HG03520 (cell line): ENCODE measurements around the gene RABGAP1L.
"Not testable (repeated sequence)": the region's sequence is repeated elsewhere in the genome, so short reads cannot be mapped to it uniquely, and the experiment has no call there.

Experiments used
- ATAC-seq: cut with Tn5 transposase; IDR thresholded peaks from one replicate; pipeline ENCODE4 v1.9.1; 2021; ENCODE audit warnings: mild to moderate bottlenecking, moderate library complexity; ENCODE audit not compliant: unreplicated experiment

RABGAP1L gene

DNA sequence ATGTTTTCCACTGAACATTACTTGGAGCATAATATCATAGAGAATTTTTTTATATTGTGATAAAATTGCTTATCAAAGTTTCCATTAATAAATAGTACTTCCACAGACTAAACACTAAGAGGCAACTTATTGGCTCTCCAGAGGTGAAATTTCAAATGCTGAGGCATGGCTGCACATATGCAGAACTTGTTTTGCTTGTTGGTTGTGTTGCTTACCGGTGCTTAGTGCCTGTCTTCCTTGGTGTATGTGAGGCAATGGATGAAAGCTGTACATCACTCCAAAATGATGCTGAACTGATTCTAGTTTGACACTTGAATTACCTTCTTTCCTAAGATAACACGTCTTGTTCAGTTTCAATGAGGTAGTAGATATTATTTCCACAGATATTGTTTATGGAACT lies 258.6 kb downstream of the RABGAP1L start:
- ATAC-seq = no peak

GRCh38 chr1:174425121-174425520 lies 265.8 kb downstream of the RABGAP1L start:
- ATAC-seq = no peak

- no peak for ATAC-seq
These were observed 266.8 kb downstream of the RABGAP1L start for GRCh38 chr1:174426153-174426552.

DNA sequence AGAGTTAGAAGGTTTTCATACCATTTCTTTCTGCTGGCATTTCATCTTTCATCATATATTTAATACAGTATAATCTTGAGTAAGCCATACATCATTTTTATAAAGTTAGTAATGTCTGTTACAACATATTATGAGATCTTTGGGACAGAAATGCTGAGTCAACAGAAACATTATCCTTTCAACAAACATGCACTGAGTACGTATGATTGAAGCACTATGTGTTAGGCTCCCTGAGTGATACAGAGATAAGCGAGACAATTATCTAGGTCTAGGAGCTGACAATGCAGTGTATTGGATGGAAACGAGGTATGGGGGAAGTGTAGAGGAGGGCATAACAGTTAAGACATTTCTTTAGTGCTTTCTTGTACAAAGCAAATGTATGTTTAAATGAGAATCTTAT lies 268.7 kb downstream of the RABGAP1L start:
- ATAC-seq = no peak

- no peak for ATAC-seq
These were observed 269.4 kb downstream of the RABGAP1L start for GRCh38 chr1:174428739-174429138.

- no peak for ATAC-seq
These were observed 274.1 kb downstream of the RABGAP1L start for GRCh38 chr1:174433451-174433850.

DNA sequence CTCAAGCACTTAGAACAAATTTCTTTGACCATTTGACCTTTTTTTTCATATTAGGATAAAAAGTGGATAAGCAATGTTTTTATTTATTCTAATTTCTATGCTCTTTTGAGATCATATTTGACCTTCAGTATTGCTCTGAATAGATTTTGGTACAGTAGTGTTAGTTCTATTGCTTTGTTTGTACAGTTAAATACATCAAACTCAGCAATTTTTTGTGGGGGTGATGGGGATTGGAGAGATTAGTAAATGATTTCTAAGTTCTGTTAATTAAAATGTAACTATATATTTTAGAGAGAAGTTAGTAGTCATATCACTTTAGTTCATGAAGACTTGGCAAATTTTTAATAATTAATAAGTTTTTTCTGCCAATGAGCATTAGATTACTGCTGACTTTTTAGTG lies 286.0 kb downstream of the RABGAP1L start:
- no peak for ATAC-seq

- no peak for ATAC-seq
These were observed 286.5 kb downstream of the RABGAP1L start for GRCh38 chr1:174445817-174446216.

DNA sequence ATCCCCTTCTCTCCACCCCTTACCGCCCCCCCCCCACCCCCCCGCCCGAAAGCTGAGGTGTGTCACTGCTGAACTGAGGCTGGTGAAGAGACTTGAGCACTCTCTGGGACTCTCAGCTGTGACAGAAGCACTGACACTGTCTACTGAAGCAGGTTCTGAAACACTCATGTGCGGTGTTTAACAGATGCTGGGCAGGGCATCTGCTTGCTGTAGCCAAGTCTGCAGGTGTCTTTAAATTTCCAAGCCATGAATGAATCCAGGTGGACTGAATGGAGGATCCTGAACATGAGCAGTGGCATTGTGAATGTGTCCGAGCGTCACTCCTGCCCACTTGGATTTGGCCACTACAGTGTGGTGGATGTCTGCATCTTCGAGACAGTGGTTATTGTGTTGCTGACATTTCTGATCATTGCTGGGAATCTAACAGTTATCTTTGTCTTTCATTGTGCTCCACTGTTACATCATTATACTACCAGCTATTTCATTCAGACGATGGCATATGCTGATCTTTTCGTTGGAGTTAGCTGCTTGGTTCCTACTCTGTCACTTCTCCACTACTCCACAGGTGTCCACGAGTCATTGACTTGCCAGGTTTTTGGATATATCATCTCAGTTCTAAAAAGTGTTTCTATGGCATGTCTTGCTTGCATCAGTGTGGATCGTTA lies 288.7 kb downstream of the RABGAP1L start, which contains the start of gene GPR52:
TSS of gene GPR52 (plus strand) at position 99 of the 665 bp plus-strand sequence. CDS start at position 247, 148 bp downstream.
- ATAC-seq = no peak

DNA sequence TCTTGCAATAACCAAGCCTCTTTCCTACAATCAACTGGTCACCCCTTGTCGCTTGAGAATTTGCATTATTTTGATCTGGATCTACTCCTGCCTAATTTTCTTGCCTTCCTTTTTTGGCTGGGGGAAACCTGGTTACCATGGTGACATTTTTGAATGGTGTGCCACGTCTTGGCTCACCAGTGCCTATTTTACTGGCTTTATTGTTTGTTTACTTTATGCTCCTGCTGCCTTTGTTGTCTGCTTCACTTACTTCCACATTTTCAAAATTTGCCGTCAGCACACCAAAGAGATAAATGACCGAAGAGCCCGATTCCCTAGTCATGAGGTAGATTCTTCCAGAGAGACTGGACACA lies 289.2 kb downstream of the RABGAP1L start:
- ATAC-seq = no peak

- ATAC-seq = no peak
These were observed 289.7 kb downstream of the RABGAP1L start for GRCh38 chr1:174448974-174449373.

- ATAC-seq = no peak
These were observed 292.1 kb downstream of the RABGAP1L start for GRCh38 chr1:174451408-174451807.

DNA sequence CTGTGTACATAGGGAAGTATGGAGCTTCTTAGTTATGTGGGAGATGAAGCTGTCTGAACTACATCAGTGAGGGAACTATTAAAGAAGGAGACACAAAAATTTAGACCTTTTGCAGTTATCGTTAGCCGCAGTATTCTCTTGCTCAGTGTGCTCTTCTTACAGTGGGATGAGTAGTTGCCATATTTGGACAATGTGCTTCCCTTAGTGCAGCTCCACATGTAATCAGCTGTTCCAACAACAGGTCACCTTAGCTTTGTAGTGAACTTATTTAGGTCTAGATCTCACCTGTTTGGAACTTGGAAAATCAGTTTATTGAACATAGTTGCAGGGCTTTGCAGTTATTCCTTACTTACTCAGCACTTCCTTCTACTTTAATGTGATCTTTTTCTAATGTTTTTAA lies 306.5 kb downstream of the RABGAP1L start:
- ATAC-seq = no peak

- ATAC-seq = no peak
These were observed 307.3 kb downstream of the RABGAP1L start for GRCh38 chr1:174466607-174467006.

DNA sequence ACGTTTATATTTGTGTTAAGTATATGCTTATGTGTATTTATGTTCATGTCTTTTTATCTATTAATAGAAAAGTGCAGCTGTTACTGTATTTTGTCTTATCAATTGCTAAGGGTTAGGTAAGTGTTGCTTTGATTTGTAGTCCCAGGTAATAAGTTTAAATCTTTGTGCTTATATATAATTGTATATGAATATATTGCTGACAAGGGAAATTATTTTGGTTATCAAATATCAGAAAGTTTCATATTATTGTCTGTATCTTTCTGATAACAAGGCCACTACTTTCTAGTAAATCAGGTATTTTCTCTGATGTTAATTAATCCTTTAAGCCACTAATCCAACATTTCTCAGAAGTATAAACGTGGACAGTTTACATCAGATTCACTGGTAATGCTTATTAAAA lies 309.7 kb downstream of the RABGAP1L start:
- ATAC-seq = no peak

GRCh38 chr1:174469687-174470086 lies 310.4 kb downstream of the RABGAP1L start:
- no peak for ATAC-seq

GRCh38 chr1:174479281-174479680 lies 320.0 kb downstream of the RABGAP1L start:
- no peak for ATAC-seq

GRCh38 chr1:174480324-174480723 lies 321.0 kb downstream of the RABGAP1L start:
- ATAC-seq = no peak

DNA sequence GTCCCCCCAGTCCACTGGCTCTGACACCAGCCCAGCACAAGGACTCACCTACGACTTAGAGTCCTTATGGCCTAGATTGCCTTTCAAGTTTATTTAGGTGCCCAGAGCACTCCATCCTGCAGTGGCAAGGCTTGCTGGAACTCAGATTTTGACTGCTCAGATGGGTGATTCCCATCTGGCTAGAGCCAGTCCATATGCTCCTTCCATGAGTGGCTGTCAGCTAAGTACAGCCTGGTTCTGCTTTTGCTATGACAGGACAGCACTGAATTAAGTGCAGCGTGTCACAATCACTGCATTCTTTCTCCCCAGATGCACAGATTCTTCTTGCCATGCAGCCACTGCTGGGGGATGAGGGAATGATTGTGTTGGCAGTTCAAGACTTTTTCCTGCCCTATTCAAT lies 332.3 kb downstream of the RABGAP1L start:
- ATAC-seq = no peak

- ATAC-seq = no peak
These were observed 338.2 kb downstream of the RABGAP1L start for GRCh38 chr1:174497478-174497877.

DNA sequence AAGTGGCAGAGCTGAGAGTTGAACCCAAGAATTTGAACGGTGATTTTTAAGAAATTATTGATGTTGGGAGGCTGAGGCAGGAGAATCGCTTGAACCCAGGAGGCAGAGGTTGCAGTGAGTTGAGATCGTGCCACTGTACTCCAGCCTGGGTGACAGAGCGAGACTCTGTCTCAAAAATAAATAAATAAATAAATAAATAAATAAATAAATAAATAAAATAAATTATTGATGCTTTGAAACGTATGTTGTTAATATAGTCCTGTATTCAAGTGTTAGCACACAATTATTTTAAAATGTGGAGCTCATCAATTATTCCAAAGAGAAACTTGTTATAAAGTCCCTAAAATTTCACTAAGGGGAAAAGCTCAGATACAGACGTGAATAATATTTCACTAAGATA lies 357.4 kb downstream of the RABGAP1L start:
- not testable (repeated sequence) for ATAC-seq

- no peak for ATAC-seq
These were observed 360.5 kb downstream of the RABGAP1L start for GRCh38 chr1:174519844-174520243.

GRCh38 chr1:174531751-174532150 lies 372.4 kb downstream of the RABGAP1L start:
- no peak for ATAC-seq
